MCF 10A (cell line): Measurements from ENCODE around the gene SPATS2. TPM values are rescaled to one million over a fixed set of nuclear protein-coding genes. Genes with fewer than 3 reads are reported as not detected.

ENCODE experiments used
- BruUV-seq: library from RNA; stranded (reverse); fragments of 400-500 nt; replicated peaks from 2 replicates; lab custom pipeline; 2021; lab: Mats Ljungman, UMichigan
- CTCF ChIA-PET: fragments of 300-600 bp; sonication (Branson Sonifier 250); formaldehyde crosslinking; extraction: SDS; loops from one replicate; lab custom pipeline; 2021; ENCODE audit warnings: antibody characterized with exemption, inconsistent platforms; lab: Yijun Ruan, JAX
- POLR2A ChIA-PET: fragments of 300-600, 350-650 bp; sonication (Branson Sonifier 250); formaldehyde crosslinking; extraction: SDS; loops from one replicate; lab custom pipeline; 2020; ENCODE audit warnings: antibody characterized with exemption, inconsistent platforms; lab: Yijun Ruan, JAX
- DNase-seq: peaks from one replicate; pipeline ENCODE4 v3.0.0-alpha.2; 2018; ENCODE audit not compliant: unreplicated experiment
- H3K27ac Mint-ChIP-seq: one replicate; pipeline ENCODE4 v1.8.0; 2022; ENCODE audit warnings: mild to moderate bottlenecking, low read depth, mixed read lengths; ENCODE audit not compliant: unreplicated experiment
- H3K27me3 Mint-ChIP-seq: one replicate; pipeline ENCODE4 v1.8.0; 2022; ENCODE audit warnings: mixed read lengths; ENCODE audit not compliant: insufficient read depth, unreplicated experiment
- H3K36me3 Mint-ChIP-seq: one replicate; pipeline ENCODE4 v1.8.0; 2022; ENCODE audit warnings: mild to moderate bottlenecking, moderate library complexity, mixed read lengths; ENCODE audit not compliant: insufficient read depth, unreplicated experiment
- H3K4me1 Mint-ChIP-seq: one replicate; pipeline ENCODE4 v1.8.0; 2022; ENCODE audit warnings: mixed read lengths; ENCODE audit not compliant: insufficient read depth, unreplicated experiment
- H3K4me3 Mint-ChIP-seq: one replicate; pipeline ENCODE4 v1.8.0; 2022; ENCODE audit warnings: mild to moderate bottlenecking, moderate library complexity, mixed read lengths; ENCODE audit not compliant: unreplicated experiment
- H3K9me3 Mint-ChIP-seq: one replicate; pipeline ENCODE4 v1.8.0; 2022; ENCODE audit warnings: mixed read lengths; ENCODE audit not compliant: unreplicated experiment
- intact Hi-C: fragments of 100-400 bp; cut with micrococcal nuclease; formaldehyde crosslinking; loops from 2 replicates; pipeline ENCODE4 v1.14.1; 2022
- total RNA-seq: library from RNA; stranded (reverse); gene quantifications from 2 replicates; pipeline ENCODE4 v1.2.3, GENCODE V29; 2022
- TF ChIP-seq, protein P1 (sequence below): fragments of 200-600 bp; IDR thresholded peaks from one replicate; pipeline ENCODE4 v1.8.0; 2022; ENCODE audit warnings: antibody characterized with exemption, mild to moderate bottlenecking; ENCODE audit not compliant: unreplicated experiment

The SPATS2 gene
- total RNA-seq, 1 experiment from 2014 or later: 26.0 TPM

DNA sequence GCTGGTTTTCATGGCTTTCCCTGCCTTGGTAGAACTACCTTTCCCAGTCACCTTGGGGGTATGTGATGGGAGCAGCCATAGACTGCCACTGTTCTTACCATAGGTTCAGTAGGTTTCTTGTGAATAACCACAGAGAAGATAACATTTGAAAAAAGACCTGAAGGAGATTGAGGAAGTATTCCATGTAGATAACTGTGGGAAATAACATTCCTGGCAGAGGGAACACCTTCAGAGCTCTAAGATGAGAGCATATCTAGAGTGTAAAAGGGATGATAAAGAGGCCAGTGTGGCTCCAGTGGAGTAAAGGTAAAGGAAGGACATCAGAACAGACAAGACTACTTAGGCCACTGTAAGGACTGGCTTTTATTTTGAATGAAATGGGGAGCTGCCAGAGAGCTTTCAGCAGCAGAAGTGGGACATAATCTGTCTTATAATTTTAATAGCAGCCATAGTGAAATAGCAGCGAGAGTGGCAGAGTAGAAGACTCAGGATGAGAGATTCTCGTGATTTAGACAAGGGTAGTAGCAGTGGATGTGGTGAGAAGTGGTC is 88.9 kb downstream of the SPATS2 start:
- no TSS peak for BruUV-seq
- ChIA-PET CTCF (interaction anchor here (0.6 kb wide), 2 partner anchors 62 to 567 kb away, joined by 3 read pairs; no protein-coding TSS in a partner anchor), POLR2A (interaction anchor here (1.2 kb wide), 1 partner anchor 35 kb away, joined by 4 read pairs; no protein-coding TSS in a partner anchor)
- Mint-ChIP-seq H3K4me3 (no peak overlapping the region), H3K27ac (no peak overlapping the region), H3K36me3 (peaks cover 11% of the 10 kb centered on the region), H3K9me3 (no peaks in the 10 kb centered on the region), H3K27me3 (no peaks in the 10 kb centered on the region), H3K4me1 (no peaks in the 10 kb centered on the region)
- no peak for DNase-seq
- intact Hi-C loops: no loop called here
- TF ChIP-seq, protein P1, sequence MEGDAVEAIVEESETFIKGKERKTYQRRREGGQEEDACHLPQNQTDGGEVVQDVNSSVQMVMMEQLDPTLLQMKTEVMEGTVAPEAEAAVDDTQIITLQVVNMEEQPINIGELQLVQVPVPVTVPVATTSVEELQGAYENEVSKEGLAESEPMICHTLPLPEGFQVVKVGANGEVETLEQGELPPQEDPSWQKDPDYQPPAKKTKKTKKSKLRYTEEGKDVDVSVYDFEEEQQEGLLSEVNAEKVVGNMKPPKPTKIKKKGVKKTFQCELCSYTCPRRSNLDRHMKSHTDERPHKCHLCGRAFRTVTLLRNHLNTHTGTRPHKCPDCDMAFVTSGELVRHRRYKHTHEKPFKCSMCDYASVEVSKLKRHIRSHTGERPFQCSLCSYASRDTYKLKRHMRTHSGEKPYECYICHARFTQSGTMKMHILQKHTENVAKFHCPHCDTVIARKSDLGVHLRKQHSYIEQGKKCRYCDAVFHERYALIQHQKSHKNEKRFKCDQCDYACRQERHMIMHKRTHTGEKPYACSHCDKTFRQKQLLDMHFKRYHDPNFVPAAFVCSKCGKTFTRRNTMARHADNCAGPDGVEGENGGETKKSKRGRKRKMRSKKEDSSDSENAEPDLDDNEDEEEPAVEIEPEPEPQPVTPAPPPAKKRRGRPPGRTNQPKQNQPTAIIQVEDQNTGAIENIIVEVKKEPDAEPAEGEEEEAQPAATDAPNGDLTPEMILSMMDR: no peak

DNA sequence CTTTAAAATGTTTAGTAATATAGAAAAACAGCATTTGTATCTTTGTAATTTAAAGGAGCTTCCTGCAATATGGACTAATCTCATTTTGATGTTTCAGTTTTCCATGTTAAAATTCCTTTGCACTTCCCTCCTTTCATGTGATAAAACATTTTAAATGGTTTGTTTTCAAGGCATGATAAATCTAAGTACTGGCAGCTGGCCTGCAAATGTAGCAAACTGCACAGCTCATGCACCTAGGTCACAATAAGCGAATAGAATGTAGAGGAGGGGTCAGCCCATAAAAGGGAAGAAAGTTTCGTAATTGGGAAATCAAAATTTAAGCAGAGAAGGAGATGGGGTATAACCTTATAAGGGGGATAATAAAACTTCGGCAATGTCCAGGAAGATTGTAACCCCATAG is 91.6 kb downstream of the SPATS2 start:
- TF ChIP-seq, protein P1: no peak
- intact Hi-C loops: no loop called here
- ChIA-PET POLR2A (interaction anchor here (0.7 to 1.0 kb wide), 2 partner anchors 12 to 291 kb away, joined by 3 read pairs; no protein-coding TSS in a partner anchor), CTCF (interaction anchor here (0.6 to 1.6 kb wide), 4 partner anchors 68 to 101 kb away, joined by 3 to 5 read pairs (median 4); no protein-coding TSS in a partner anchor)
- no peak for DNase-seq
- BruUV-seq: no TSS peak
- H3K27me3 Mint-ChIP-seq: no peaks in the 10 kb centered on the region
- H3K4me3 Mint-ChIP-seq: no peak overlapping the region
- no peaks in the 10 kb centered on the region for H3K9me3 Mint-ChIP-seq
- no peak overlapping the region for H3K27ac Mint-ChIP-seq
- no peaks in the 10 kb centered on the region for H3K4me1 Mint-ChIP-seq
- H3K36me3 Mint-ChIP-seq: peaks cover 11% of the 10 kb centered on the region

DNA sequence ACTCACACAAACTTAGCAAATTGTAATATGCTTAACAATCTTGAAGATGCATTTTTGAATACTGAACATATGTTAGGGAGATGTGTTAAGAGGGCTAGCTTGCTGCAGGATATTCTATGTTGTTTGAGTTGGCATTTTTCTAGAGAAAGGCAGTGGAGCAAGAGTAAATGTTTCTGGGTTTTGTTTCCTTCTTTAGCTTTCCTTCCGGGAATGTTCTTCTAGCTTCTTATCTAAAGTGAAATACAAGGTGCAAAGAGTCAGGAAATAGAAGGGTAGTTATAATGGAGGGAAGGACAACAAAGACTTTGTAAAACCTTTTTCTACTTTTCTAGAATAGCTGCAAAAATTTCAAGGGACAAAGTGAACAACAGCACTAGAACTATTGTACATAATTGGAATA is 94.0 kb downstream of the SPATS2 start:
- Mint-ChIP-seq H3K4me3 (no peak overlapping the region), H3K4me1 (no peaks in the 10 kb centered on the region), H3K36me3 (peaks cover 15% of the 10 kb centered on the region), H3K9me3 (no peaks in the 10 kb centered on the region), H3K27ac (no peak overlapping the region), H3K27me3 (no peaks in the 10 kb centered on the region)
- no peak for DNase-seq
- CTCF ChIA-PET: no interaction called here
- TF ChIP-seq, protein P1: no peak
- intact Hi-C loops: no loop called here
- BruUV-seq: no TSS peak
- POLR2A ChIA-PET: interaction anchor here (0.6 to 1.5 kb wide), 4 partner anchors 44 to 386 kb away, joined by 3 to 4 read pairs (median 3); partner anchors contain the start of gene SPATS2

DNA sequence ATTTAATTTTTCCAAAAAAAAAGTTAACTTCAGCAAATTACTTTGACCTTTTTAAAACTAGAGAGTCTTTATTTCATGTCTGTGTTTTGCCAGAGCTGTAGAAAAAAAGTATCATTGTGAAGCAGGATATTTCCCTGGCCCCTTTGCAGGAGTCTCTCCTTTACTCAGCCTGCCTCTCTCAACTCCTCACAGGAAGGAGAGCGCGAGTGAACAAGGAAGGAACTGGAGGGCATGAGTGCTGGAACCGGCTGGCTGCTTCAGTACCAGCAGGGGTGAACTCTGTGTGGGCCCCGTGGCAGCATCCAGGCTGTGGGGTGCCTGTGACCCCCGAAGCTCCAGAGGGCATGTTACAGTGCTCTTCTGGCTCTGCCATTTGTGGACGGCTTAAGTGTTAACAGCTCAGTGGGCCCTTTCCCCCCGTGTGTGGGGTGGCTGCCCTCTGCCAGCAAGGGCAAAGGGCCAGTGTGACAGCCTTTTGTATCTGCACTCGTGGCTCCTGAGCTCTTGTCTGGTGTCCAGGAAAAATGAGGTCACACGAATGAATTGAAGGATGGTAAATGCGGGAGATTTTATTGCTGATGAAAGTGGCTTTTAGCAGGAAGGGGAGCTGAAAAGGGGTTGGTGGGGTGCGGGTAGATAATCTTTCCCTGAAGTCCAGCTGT is 95.0 kb downstream of the SPATS2 start:
- Mint-ChIP-seq H3K36me3 (peaks cover 15% of the 10 kb centered on the region), H3K9me3 (no peaks in the 10 kb centered on the region), H3K27me3 (no peaks in the 10 kb centered on the region), H3K27ac (no peak overlapping the region), H3K4me3 (no peak overlapping the region), H3K4me1 (no peaks in the 10 kb centered on the region)
- intact Hi-C loops: no loop called here
- POLR2A ChIA-PET: interaction anchor here (0.5 kb wide), 1 partner anchor 341 kb away, joined by 3 read pairs; no protein-coding TSS in a partner anchor
- TF ChIP-seq, protein P1: no peak
- DNase-seq: no peak
- BruUV-seq: no TSS peak
- CTCF ChIA-PET: interaction anchor here (0.5 kb wide), 1 partner anchor 608 kb away, joined by 5 read pairs; no protein-coding TSS in a partner anchor
